Measurements from ENCODE around the gene CMYA5.

DNA sequence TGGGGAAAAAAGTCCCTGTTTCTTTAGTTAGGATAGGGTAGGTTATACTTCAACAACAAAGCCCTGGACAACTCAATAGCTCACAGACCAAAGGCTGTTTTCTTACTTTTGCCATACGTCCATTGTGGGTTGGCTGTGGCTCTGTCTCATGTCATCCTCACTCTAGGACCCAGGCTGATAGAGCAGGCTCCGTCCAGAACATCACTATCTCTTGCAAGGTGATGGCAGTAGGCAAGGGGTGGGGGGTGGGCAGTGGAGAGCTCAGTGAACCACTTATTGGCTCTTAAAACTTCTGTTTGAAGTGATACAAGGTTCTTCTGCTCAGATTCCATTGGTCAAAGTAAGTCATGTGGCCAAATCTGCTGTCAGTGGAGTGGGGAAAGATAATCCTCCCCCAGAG lies 126.4 kb downstream of the CMYA5 start:
- TF ChIP-seq, protein P1, sequence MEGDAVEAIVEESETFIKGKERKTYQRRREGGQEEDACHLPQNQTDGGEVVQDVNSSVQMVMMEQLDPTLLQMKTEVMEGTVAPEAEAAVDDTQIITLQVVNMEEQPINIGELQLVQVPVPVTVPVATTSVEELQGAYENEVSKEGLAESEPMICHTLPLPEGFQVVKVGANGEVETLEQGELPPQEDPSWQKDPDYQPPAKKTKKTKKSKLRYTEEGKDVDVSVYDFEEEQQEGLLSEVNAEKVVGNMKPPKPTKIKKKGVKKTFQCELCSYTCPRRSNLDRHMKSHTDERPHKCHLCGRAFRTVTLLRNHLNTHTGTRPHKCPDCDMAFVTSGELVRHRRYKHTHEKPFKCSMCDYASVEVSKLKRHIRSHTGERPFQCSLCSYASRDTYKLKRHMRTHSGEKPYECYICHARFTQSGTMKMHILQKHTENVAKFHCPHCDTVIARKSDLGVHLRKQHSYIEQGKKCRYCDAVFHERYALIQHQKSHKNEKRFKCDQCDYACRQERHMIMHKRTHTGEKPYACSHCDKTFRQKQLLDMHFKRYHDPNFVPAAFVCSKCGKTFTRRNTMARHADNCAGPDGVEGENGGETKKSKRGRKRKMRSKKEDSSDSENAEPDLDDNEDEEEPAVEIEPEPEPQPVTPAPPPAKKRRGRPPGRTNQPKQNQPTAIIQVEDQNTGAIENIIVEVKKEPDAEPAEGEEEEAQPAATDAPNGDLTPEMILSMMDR (IDR thresholded peaks at IDR 0.05 in 4 of 5, conservative IDR thresholded peaks at IDR 0.05 in 1 of 5): no peak
- TF ChIP-seq POLR2A (IDR thresholded peaks at IDR 0.05): no peak
